AG04450 (cell line): ENCODE results near the gene RARG. TPM values are rescaled to one million over a fixed set of nuclear protein-coding genes. Genes with fewer than 3 reads are reported as not detected.

Experiments
- CTCF ChIA-PET: fragments of 300-600, 350-600 bp; formaldehyde crosslinking; extraction: SDS; loops from one replicate; lab custom pipeline; 2022; ENCODE audit warnings: antibody characterized with exemption, inconsistent platforms; lab: Charles Lee
- POLR2A ChIA-PET: fragments of 350-600 bp; formaldehyde crosslinking; extraction: SDS; loops from one replicate; lab custom pipeline; 2021; ENCODE audit warnings: antibody characterized with exemption, inconsistent platforms; lab: Yijun Ruan, JAX
- DNase-seq: peaks from one replicate; pipeline ENCODE4 v3.0.0-alpha.2; 2011; ENCODE audit warnings: low read depth, low spot score
- H3K27ac ChIP-seq: one replicate; pipeline ENCODE4 v1.5.1; 2012; ENCODE audit warnings: low read depth, low read length, control low read depth
- H3K27me3 ChIP-seq: one replicate; pipeline ENCODE4 v1.6.0; 2012; ENCODE audit warnings: low read length; ENCODE audit not compliant: control insufficient read depth, insufficient read depth
- H3K4me3 ChIP-seq: 2 replicates; pipeline ENCODE4 v1.5.1; 2011; ENCODE audit warnings: mild to moderate bottlenecking, low read depth, low read length, control low read depth
- H3K9me3 ChIP-seq: 2 replicates; pipeline ENCODE4 v1.5.1; 2012; ENCODE audit warnings: low read length; ENCODE audit not compliant: control insufficient read depth, insufficient read depth
- CTCF ChIP-seq: IDR thresholded peaks from 2 replicates; pipeline ENCODE4 v1.5.1; 2011; ENCODE audit warnings: low read depth, low read length, control low read depth, inconsistent platforms
- polyA plus RNA-seq: library from polyadenylated mRNA; depleted of rRNA; stranded (reverse); fragments of >200 nt; gene quantifications from 2 replicates; pipeline ENCODE4 v1.2.3, GENCODE V29; 2011

RARG gene
- polyA plus RNA-seq, 1 experiment: 20.1 TPM

- Histone ChIP-seq H3K27ac (no peak overlapping the region), H3K9me3 (no peaks in the 10 kb centered on the region), H3K27me3 (peaks cover 35% of the 10 kb centered on the region), H3K4me3 (no peak overlapping the region)
- TF ChIP-seq CTCF: no peak
- CTCF ChIA-PET: no interaction called here
- POLR2A ChIA-PET: no interaction called here
- no peak for DNase-seq
These were observed 7.7 kb upstream of the RARG start for GRCh38 chr12:53239643-53240258.

- no peak for DNase-seq
- Histone ChIP-seq H3K9me3 (no peaks in the 10 kb centered on the region), H3K4me3 (no peak overlapping the region), H3K27me3 (peaks cover 12% of the 10 kb centered on the region), H3K27ac (no peak overlapping the region)
- ChIA-PET CTCF (no interaction called here), POLR2A (no interaction called here)
- TF ChIP-seq CTCF: no peak
These were observed 4.6 kb upstream of the RARG start for GRCh38 chr12:53236443-53237111.

GRCh38 chr12:53235742-53236442 is 3.9 kb upstream of the RARG start:
- H3K27ac ChIP-seq: no peak overlapping the region
- ChIA-PET CTCF (interaction anchor here (1.3 kb wide), 1 partner anchor 85 kb away, joined by 3 read pairs; the partner anchor contains the start of gene AAAS), POLR2A (no interaction called here)
- no peak for TF ChIP-seq CTCF
- peaks cover 12% of the 10 kb centered on the region for H3K27me3 ChIP-seq
- H3K9me3 ChIP-seq: no peaks in the 10 kb centered on the region
- no peak overlapping the region for H3K4me3 ChIP-seq
- DNase-seq: no peak

- POLR2A ChIA-PET: no interaction called here
- H3K27ac ChIP-seq: no peak overlapping the region
- no peak for DNase-seq
- no peak for TF ChIP-seq CTCF
- H3K9me3 ChIP-seq: no peaks in the 10 kb centered on the region
- peaks cover 11% of the 10 kb centered on the region for H3K27me3 ChIP-seq
- CTCF ChIA-PET: interaction anchor here (1.3 kb wide), 1 partner anchor 86 kb away, joined by 3 read pairs; the partner anchor contains the start of gene AAAS
- H3K4me3 ChIP-seq: no peak overlapping the region
These were observed 3.2 kb upstream of the RARG start for GRCh38 chr12:53235164-53235563.
